B cell (primary cell): ENCODE measurements around the gene NPSR1. TPM values are rescaled to one million over a fixed set of nuclear protein-coding genes. Genes with fewer than 3 reads are reported as not detected.

Experiments
- ATAC-seq: fragments of 200-7000 bp; cut with Tn5 transposase; one replicate; pipeline ENCODE4 v1.10.0; 2021; ENCODE audit warnings: low read depth, mild to moderate bottlenecking, moderate number of reproducible peaks, moderate library complexity
- CTCF ChIA-PET: fragments of 350-600 bp; sonication (Branson Sonifier 250); formaldehyde crosslinking; loops from one replicate; lab custom pipeline; 2021; ENCODE audit warnings: antibody characterized with exemption, inconsistent platforms; lab: Charles Lee
- POLR2A ChIA-PET: fragments of 350-600 bp; sonication (Branson Sonifier 250); formaldehyde crosslinking; loops from one replicate; lab custom pipeline; 2021; ENCODE audit warnings: antibody characterized with exemption; lab: Charles Lee
- DNase-seq: peaks from one replicate; pipeline ENCODE4 v3.0.0; 2013
- H2AFZ ChIP-seq: 2 replicates; pipeline ENCODE4 v1.6.1; 2012; ENCODE audit warnings: mild to moderate bottlenecking, low read depth, low read length; ENCODE audit not compliant: insufficient read depth, poor library complexity, severe bottlenecking
- H3K27ac ChIP-seq, 2 donors: 1 replicate in 1 of 2; 2 replicates in 1 of 2; pipeline ENCODE4 v1.5.1; 2012 to 2013; ENCODE audit warnings: low read length in 2 of 2, mild to moderate bottlenecking in 2 of 2, moderate library complexity in 1 of 2
- H3K27me3 ChIP-seq, 4 experiments: fragments of 200-600 bp in 1 of 4; sonication (generic) in 1 of 4; replicated peaks in 1 of 4; 1 replicate in 2 of 4; 2 replicates in 2 of 4; pipeline versions ENCODE4 v1.6.1 to v1.7.0; 2013 to 2016; ENCODE audit warnings: low read length in 3 of 4, mild to moderate bottlenecking in 2 of 4, mixed read lengths in 1 of 4, moderate library complexity in 1 of 4; ENCODE audit not compliant: insufficient read depth in 4 of 4, control insufficient read depth in 3 of 4; ENCODE audit errors: control extremely low read depth in 1 of 4
- H3K36me3 ChIP-seq, 2 experiments: replicated peaks in 1 of 2; 1 replicate in 1 of 2; 2 replicates in 1 of 2; pipeline versions ENCODE4 v1.6.1 to v1.7.1; 2013; ENCODE audit warnings: low read length in 1 of 2; ENCODE audit not compliant: insufficient read depth in 2 of 2, control insufficient read depth in 1 of 2; ENCODE audit errors: control extremely low read depth in 1 of 2, extremely low read depth in 1 of 2
- H3K4me1 ChIP-seq, 2 donors: fragments of 200-600 bp in 1 of 2; sonication (generic) in 1 of 2; 1 replicate in 1 of 2; 2 replicates in 1 of 2; pipeline versions ENCODE4 v1.5.1 to v1.6.1; 2013 to 2017; ENCODE audit warnings: low read length in 2 of 2; ENCODE audit not compliant: control insufficient read depth in 2 of 2, insufficient read depth in 2 of 2
- H3K4me2 ChIP-seq: replicated peaks from 2 replicates; pipeline ENCODE3; 2012; ENCODE audit warnings: mild to moderate bottlenecking, low read depth, low read length; ENCODE audit not compliant: poor library complexity, severe bottlenecking
- H3K4me3 ChIP-seq, 5 experiments: fragments of 200-600 bp in 1 of 5; sonication (generic) in 1 of 5; 1 replicate in 3 of 5; 2 replicates in 2 of 5; pipeline versions ENCODE4 v1.5.1 to v1.7.0; 2011 to 2016; ENCODE audit warnings: low read length in 4 of 5, mild to moderate bottlenecking in 4 of 5, low read depth in 2 of 5, control low read depth in 1 of 5, moderate library complexity in 1 of 5; ENCODE audit not compliant: insufficient read depth in 1 of 5; ENCODE audit errors: control extremely low read depth in 1 of 5, extremely low read depth in 1 of 5
- H3K79me2 ChIP-seq: fragments of 200-600 bp; sonication (generic); one replicate; pipeline ENCODE4 v1.6.0; 2016; ENCODE audit warnings: low read length; ENCODE audit not compliant: control insufficient read depth, insufficient read depth
- H3K9ac ChIP-seq: fragments of 200-600 bp; sonication (generic); 2 replicates; pipeline ENCODE4 v1.6.1; 2017; ENCODE audit warnings: mild to moderate bottlenecking, low read length, moderate library complexity
- H3K9me3 ChIP-seq, 3 donors: one replicate each; pipeline versions ENCODE4 v1.6.1 to v1.7.1; 2013; ENCODE audit warnings: low read length in 2 of 3; ENCODE audit not compliant: control insufficient read depth in 2 of 3, insufficient read depth in 1 of 3; ENCODE audit errors: control extremely low read depth in 1 of 3
- H4K20me1 ChIP-seq: 2 replicates; pipeline ENCODE4 v1.6.0; 2012; ENCODE audit warnings: mild to moderate bottlenecking, low read length; ENCODE audit not compliant: insufficient read depth, control insufficient read depth, poor library complexity, severe bottlenecking
- H3K27ac Mint-ChIP-seq: one replicate; pipeline ENCODE4 v1.8.0; 2021; ENCODE audit warnings: mixed read lengths
- H3K27me3 Mint-ChIP-seq: one replicate; pipeline ENCODE4 v1.8.0; 2021; ENCODE audit warnings: mixed read lengths
- H3K4me1 Mint-ChIP-seq: one replicate; pipeline ENCODE4 v1.8.0; 2021; ENCODE audit warnings: mixed read lengths
- H3K4me3 Mint-ChIP-seq: one replicate; pipeline ENCODE4 v1.8.0; 2021; ENCODE audit warnings: mixed read lengths
- H3K9me3 Mint-ChIP-seq: one replicate; pipeline ENCODE4 v1.8.0; 2022; ENCODE audit warnings: mixed read lengths; ENCODE audit not compliant: insufficient read depth
- EZH2 ChIP-seq: IDR thresholded peaks from 2 replicates; pipeline ENCODE4 v1.6.1; 2012; ENCODE audit warnings: borderline replicate concordance, low read depth, mild to moderate bottlenecking, moderate library complexity, low read length; ENCODE audit not compliant: insufficient read depth, poor library complexity, severe bottlenecking
- WGBS: methylation state at CpG from one replicate; pipeline ENCODE4 v1.1.5; 2013; ENCODE audit warnings: missing lambda C conversion rate; ENCODE audit not compliant: insufficient coverage; 5-methylcytosine and 5-hydroxymethylcytosine counted together
- intact Hi-C: fragments of 100-400 bp; cut with micrococcal nuclease; formaldehyde crosslinking; loops from one replicate; pipeline ENCODE4 v1.10.0; 2022
- polyA plus RNA-seq: library from polyadenylated mRNA; depleted of rRNA; stranded (reverse); fragments of >200 nt; gene quantifications from 2 replicates; pipeline ENCODE4 v1.2.3, GENCODE V29; 2012
- total RNA-seq, 2 donors: library from RNA; stranded (reverse); fragments of 120-200 nt in 1 of 2; gene quantifications; 1 replicate in 1 of 2; 2 replicates in 1 of 2; pipeline versions ENCODE4 v1.2.3 to v1.2.4, GENCODE V29; 2013 to 2022
- TF ChIP-seq, protein P1 (sequence below): fragments of 200-600 bp; IDR thresholded peaks from one replicate; pipeline ENCODE4 v1.8.0; 2022; ENCODE audit warnings: antibody characterized with exemption, mild to moderate bottlenecking

The NPSR1 gene
- total and polyA plus RNA-seq, 2 donors (not counting 1 experiment from before 2014, with no cell fraction given) = not detected

DNA sequence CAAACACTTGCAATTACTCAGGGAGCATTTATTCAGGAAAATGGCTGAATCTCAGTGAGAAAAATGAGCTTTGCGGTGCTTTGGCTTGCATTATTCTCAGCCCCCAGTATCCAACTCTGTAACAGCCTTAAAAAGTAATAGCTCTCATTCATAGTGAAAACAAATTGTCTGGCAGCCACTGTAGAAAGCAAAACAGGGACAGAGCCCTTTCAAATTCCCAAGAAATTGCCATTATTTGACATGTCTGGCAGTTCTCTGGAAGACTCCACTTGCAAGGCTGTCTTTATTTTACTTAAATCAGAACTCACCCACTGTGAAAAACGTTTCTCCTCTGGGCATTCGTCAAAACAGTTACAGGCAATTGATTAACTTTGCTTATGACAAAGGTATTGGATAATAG, 122.5 kb downstream of the NPSR1 start:
- TF ChIP-seq EZH2 = no peak
- TF ChIP-seq, protein P1, sequence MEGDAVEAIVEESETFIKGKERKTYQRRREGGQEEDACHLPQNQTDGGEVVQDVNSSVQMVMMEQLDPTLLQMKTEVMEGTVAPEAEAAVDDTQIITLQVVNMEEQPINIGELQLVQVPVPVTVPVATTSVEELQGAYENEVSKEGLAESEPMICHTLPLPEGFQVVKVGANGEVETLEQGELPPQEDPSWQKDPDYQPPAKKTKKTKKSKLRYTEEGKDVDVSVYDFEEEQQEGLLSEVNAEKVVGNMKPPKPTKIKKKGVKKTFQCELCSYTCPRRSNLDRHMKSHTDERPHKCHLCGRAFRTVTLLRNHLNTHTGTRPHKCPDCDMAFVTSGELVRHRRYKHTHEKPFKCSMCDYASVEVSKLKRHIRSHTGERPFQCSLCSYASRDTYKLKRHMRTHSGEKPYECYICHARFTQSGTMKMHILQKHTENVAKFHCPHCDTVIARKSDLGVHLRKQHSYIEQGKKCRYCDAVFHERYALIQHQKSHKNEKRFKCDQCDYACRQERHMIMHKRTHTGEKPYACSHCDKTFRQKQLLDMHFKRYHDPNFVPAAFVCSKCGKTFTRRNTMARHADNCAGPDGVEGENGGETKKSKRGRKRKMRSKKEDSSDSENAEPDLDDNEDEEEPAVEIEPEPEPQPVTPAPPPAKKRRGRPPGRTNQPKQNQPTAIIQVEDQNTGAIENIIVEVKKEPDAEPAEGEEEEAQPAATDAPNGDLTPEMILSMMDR = no peak
- Mint-ChIP-seq H3K27me3 (no peaks in the 10 kb centered on the region), H3K27ac (no peak overlapping the region), H3K9me3 (peaks cover 16% of the 10 kb centered on the region), H3K4me3 (no peak overlapping the region), H3K4me1 (no peaks in the 10 kb centered on the region)
- Histone ChIP-seq H3K27ac (no peak overlapping the region), H4K20me1 (no peaks in the 10 kb centered on the region), H3K36me3 (no peaks in the 10 kb centered on the region), H3K79me2 (no peaks in the 10 kb centered on the region), H3K9ac (no peak overlapping the region), H3K27me3 (no peaks in the 10 kb centered on the region), H3K9me3 (peaks cover 0 to 15% (median 8%) of the 10 kb centered on the region in 3 donors), H3K4me1 (no peaks in the 10 kb centered on the region), H3K4me2 (no peak overlapping the region), H2AFZ (no peak overlapping the region), H3K4me3 (no peak overlapping the region)
- no peak for DNase-seq
- ATAC-seq = no peak
- ChIA-PET CTCF (no interaction called here), POLR2A (no interaction called here)
- intact Hi-C loops = no loop called here
- WGBS = 100% methylated on average over 1 of the region's 3 CpGs

DNA sequence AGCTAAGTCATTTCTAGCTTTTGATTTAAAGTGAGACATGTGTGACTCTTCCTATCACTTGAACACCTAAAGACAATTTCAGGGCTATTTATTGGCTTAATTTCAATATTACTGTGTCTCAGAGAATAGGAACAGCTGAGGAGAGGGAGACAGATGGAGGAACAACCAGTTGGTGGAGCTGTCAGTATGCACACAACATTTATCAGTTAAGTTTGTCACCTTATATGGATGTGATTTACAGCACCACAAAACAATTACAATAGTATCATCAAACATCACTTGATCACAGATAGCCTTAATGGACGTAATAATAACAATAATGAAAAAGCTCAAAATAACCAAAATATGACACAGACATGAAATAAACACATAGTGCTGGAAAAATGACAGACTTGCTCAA, 129.6 kb downstream of the NPSR1 start:
- Histone ChIP-seq H4K20me1 (no peaks in the 10 kb centered on the region), H3K27me3 (no peaks in the 10 kb centered on the region), H3K9ac (no peak overlapping the region), H3K4me2 (no peak overlapping the region), H3K4me1 (no peaks in the 10 kb centered on the region), H2AFZ (no peak overlapping the region), H3K9me3 (peaks cover 0 to 1% (median 0%) of the 10 kb centered on the region in 3 donors), H3K36me3 (no peaks in the 10 kb centered on the region), H3K4me3 (no peak overlapping the region), H3K27ac (no peak overlapping the region), H3K79me2 (no peaks in the 10 kb centered on the region)
- Mint-ChIP-seq H3K27me3 (no peaks in the 10 kb centered on the region), H3K4me3 (no peak overlapping the region), H3K4me1 (no peaks in the 10 kb centered on the region), H3K9me3 (peaks cover 4% of the 10 kb centered on the region), H3K27ac (no peak overlapping the region)
- DNase-seq (no peak), ATAC-seq (no peak)
- CTCF ChIA-PET = no interaction called here
- TF ChIP-seq, protein P1 = no peak
- TF ChIP-seq EZH2 = no peak
- POLR2A ChIA-PET = no interaction called here
- intact Hi-C loops = no loop called here
- WGBS = no CpG with 5 or more reads among the region's 1 CpG
